ENCODE data around the gene INTU.

The INTU gene

DNA sequence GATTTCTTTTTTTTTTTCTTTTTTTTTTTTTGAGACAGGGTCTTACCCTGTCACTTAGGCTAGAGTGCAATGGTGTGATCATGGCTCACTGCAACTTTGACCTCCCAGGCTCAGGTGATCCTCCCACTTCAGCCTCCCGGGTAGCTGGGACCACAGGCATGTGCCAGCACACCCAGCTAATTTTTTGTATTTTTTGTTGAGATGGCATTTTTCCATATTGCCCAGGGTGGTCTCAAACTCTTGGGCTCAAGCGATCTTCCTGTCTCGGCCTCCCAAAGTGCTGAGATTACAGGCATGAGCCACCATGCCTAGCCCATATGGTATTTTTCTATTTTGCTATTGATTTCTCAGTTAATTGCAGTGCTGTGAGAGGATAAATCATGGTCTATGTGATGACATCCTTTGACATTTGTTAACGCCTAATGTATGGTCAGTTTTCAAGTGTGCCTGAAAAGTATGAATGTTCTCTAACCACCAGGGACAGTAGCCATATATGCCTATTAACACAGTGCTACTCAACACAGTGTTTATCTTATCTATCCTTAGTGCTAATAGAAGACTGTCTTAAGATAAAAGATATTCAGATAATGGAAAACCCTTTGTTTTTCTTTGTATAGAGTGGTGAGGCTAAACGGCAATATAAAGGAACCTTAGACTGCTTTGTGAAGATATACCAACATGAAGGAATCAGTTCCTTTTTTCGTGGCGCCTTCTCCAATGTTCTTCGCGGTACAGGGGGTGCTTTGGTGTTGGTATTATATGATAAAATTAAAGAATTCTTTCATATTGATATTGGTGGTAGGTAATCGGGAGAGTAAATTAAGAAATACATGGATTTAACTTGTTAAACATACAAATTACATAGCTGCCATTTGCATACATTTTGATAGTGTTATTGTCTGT, 140.3 kb downstream of the INTU start:
- Histone ChIP-seq H3K9ac (ENCODE audit: low read depth in 1 of 2, low read length in 2 of 2) (no peak overlapping the region), H3K27ac (ENCODE audit: low read depth, low read length) (no peak overlapping the region), H3K4me3 (ENCODE audit: low read depth in 1 of 2, low read length in 2 of 2) (no peak overlapping the region), H3K36me3 (ENCODE audit: control insufficient read depth in 1 of 2, insufficient read depth in 2 of 2, low read length in 2 of 2) (no peaks in the 10 kb centered on the region), H3K27me3 (ENCODE audit: control insufficient read depth in 1 of 2, insufficient read depth in 2 of 2, low read length in 2 of 2) (no peaks in the 10 kb centered on the region), H3K9me3 (ENCODE audit: control insufficient read depth in 1 of 2, low read length in 2 of 2) (no peaks in the 10 kb centered on the region), H3K4me1 (ENCODE audit: control insufficient read depth in 1 of 2, insufficient read depth in 2 of 2, low read length in 2 of 2) (no peaks in the 10 kb centered on the region)

DNA sequence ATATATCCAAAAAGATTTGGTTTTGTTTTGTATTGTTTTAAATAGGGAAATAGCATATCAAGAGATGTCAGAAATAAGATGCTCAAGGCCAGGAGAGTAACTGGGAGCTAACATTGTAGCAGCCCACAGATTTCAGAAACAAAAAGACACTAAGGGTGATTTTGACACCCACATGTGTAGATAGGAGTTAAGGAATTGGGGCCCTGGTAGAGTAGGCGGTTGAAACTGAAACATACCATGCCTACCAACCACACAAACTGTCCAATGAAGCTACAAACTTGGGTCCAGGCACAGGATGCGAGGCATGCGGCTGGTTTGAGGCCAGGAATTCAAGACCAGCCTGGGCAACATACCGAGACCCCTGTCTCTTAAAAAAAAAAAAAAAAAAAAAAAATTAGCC, 143.1 kb downstream of the INTU start:
- no peak overlapping the region for H3K4me3 ChIP-seq (ENCODE audit: low read depth in 1 of 2, low read length in 2 of 2)
- peaks cover 0 to 1% of the 10 kb centered on the region in 2 donors for H3K27me3 ChIP-seq (ENCODE audit: control insufficient read depth in 1 of 2, insufficient read depth in 2 of 2, low read length in 2 of 2)
- H3K9me3 ChIP-seq (ENCODE audit: control insufficient read depth in 1 of 2, low read length in 2 of 2), result no peaks in the 10 kb centered on the region
- H3K36me3 ChIP-seq (ENCODE audit: control insufficient read depth in 1 of 2, insufficient read depth in 2 of 2, low read length in 2 of 2), result no peaks in the 10 kb centered on the region
- H3K4me1 ChIP-seq (ENCODE audit: control insufficient read depth in 1 of 2, insufficient read depth in 2 of 2, low read length in 2 of 2), result no peaks in the 10 kb centered on the region
- no peak overlapping the region for H3K9ac ChIP-seq (ENCODE audit: low read depth in 1 of 2, low read length in 2 of 2)
- no peak overlapping the region for H3K27ac ChIP-seq (ENCODE audit: low read depth, low read length)

All from duodenal mucosa (tissue), 2 donors.